ENCODE data around the gene ATAD3C. TPM values are rescaled to one million over a fixed set of nuclear protein-coding genes. Genes with fewer than 3 reads are reported as not detected.
"Not testable (repeated sequence)": the region's sequence is repeated elsewhere in the genome, so short reads cannot be mapped to it uniquely, and the experiment has no call there.

The ATAD3C gene
- total and polyA plus RNA-seq, 2 of the 4 experiments (the other 2 are of a cell fraction), result not detected

DNA sequence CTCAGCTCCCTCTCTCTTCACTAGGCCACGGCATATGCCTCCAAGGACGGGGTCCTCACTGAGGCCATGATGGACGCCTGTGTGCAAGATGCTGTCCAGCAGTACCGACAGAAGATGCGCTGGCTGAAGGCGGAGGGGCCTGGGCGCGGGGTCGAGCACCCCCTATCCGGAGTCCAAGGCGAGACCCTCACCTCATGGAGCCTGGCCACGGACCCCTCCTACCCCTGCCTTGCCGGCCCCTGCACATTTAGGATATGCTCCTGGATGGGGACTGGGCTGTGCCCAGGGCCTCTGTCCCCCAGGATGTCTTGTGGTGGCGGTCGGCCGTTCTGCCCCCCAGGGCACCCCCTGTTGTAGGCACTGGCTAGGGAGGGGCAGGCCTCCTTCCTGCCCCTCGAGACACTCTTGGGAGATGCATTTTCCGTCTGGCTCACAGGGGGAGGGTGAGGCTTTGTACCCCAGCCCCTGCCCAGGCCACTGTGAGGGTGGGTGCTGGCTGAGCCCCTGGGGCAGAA lies 46.0 kb downstream of the ATAD3C start:
- H3K23ac ChIP-seq (ENCODE audit: low read depth, low read length); H4K20me1 ChIP-seq (ENCODE audit: insufficient read depth, low read length); DNase-seq; H2BK15ac ChIP-seq (ENCODE audit: low read depth, low read length); H3K14ac ChIP-seq (replicated peaks; ENCODE audit: low read depth, low read length); H2BK5ac ChIP-seq (ENCODE audit: low read depth, low read length, poor library complexity, severe bottlenecking); H4K8ac ChIP-seq (ENCODE audit: low read depth in 2 of 2, low read length in 2 of 2); H2AK5ac ChIP-seq (ENCODE audit: low read depth, low read length); H3K56ac ChIP-seq (ENCODE audit: extremely low read depth, insufficient read depth, low read length); H3K9me1 ChIP-seq (ENCODE audit: insufficient read depth, low read length); H3K4ac ChIP-seq (ENCODE audit: low read depth, low read length); H3K4me3 ChIP-seq (ENCODE audit: insufficient read depth, low read depth, low read length); intact Hi-C loops (cut with micrococcal nuclease); H3K9me3 ChIP-seq (ENCODE audit: control insufficient read depth, insufficient read depth, low read length); ATAC-seq (ENCODE audit: low read depth); H3K27ac ChIP-seq (ENCODE audit: insufficient read depth, low read length); H4K91ac ChIP-seq (ENCODE audit: insufficient read depth, low read depth, low read length); H2AK9ac ChIP-seq (replicated peaks; ENCODE audit: low read depth, low read length, poor library complexity); H3K27me3 ChIP-seq (ENCODE audit: control insufficient read depth, insufficient read depth, low read length); in situ Hi-C loops (cut with MboI; ENCODE audit: low sequenced_read_pairs); dilution Hi-C loops (cut with HindIII; ENCODE audit: low sequenced_read_pairs, unreplicated experiment); H3K79me1 ChIP-seq (ENCODE audit: low read depth in 1 of 2, low read length in 2 of 2); CTCF ChIA-PET; H2AFZ ChIP-seq (replicated peaks; ENCODE audit: low read length, poor library complexity); H4K5ac ChIP-seq (ENCODE audit: low read depth, low read length); H3K4me1 ChIP-seq (ENCODE audit: control insufficient read depth, insufficient read depth, low read length); H3K9ac ChIP-seq (ENCODE audit: low read depth, low read length); BruUV-seq (replicated peaks); H3K4me2 ChIP-seq (ENCODE audit: low read depth, low read length); H2BK120ac ChIP-seq (ENCODE audit: low read depth, low read length); POLR2A ChIA-PET (ENCODE audit: unreplicated experiment); H3K18ac ChIP-seq (ENCODE audit: low read depth, low read length); H2BK20ac ChIP-seq (ENCODE audit: low read depth, low read length): not testable (repeated sequence)
- H3K36me3 ChIP-seq (ENCODE audit: control insufficient read depth, insufficient read depth, low read length), result peaks cover 38% of the 10 kb centered on the region
- WGBS, 2 experiments (ENCODE audit: extremely low coverage in 2 of 2, insufficient read length in 1 of 2), result no CpG with 5 or more reads among the region's 18 CpGs
